HepG2 (cell line): Measurements from ENCODE around the gene FHIT. TPM values are rescaled to one million over a fixed set of nuclear protein-coding genes. Genes with fewer than 3 reads are reported as not detected.

Experiments used
- ATAC-seq: fragments of 200-7000 bp; cut with Tn5 transposase; 3 replicates; pipeline ENCODE4 v1.9.1; 2020; ENCODE audit warnings: mild to moderate bottlenecking, moderate library complexity
- BruUV-seq: library from RNA; stranded (reverse); fragments of 400-500 nt; replicated peaks from 2 replicates; lab custom pipeline; 2021; lab: Mats Ljungman, UMichigan
- CTCF ChIA-PET: fragments of 300-600 bp; formaldehyde crosslinking; extraction: SDS; loops from one replicate; lab custom pipeline; 2021; ENCODE audit warnings: low total read pairs, inconsistent platforms, low intra/inter-chr PET ratio; lab: Yijun Ruan, JAX
- POLR2A ChIA-PET: fragments of 350-600 bp; sonication (Branson Sonifier 250); formaldehyde crosslinking; loops from one replicate; lab custom pipeline; 2020; ENCODE audit warnings: antibody characterized with exemption, inconsistent platforms; lab: Yijun Ruan, JAX
- DNase-seq: peaks from one replicate; pipeline ENCODE4 v3.0.0-alpha.2; 2015; ENCODE audit warnings: low spot score
- FAIRE-seq: peaks from 3 replicates; lab custom pipeline; 2011; peaks lifted over from hg19 to GRCh38; lab: Jason Lieb, UNC
- H2AFZ ChIP-seq: one replicate; pipeline ENCODE4 v1.6.1; 2011; ENCODE audit warnings: low read length, inconsistent platforms
- H3K27ac ChIP-seq: fragments of 300-600 bp; 3 replicates; pipeline ENCODE4 v1.8.0; 2011; ENCODE audit warnings: mixed run types, mild to moderate bottlenecking, mixed read lengths, low read length, inconsistent platforms; ENCODE audit not compliant: insufficient read depth; ENCODE audit errors: extremely low read length
- H3K27me3 ChIP-seq, 2 experiments: fragments of 200-600 bp in 1 of 2; 2 replicates in 1 of 2; 3 replicates in 1 of 2; pipeline versions ENCODE4 v1.6.0 to v1.8.0; 2011; ENCODE audit warnings: low read length in 2 of 2, mild to moderate bottlenecking in 2 of 2, moderate library complexity in 2 of 2, inconsistent platforms in 1 of 2; ENCODE audit not compliant: insufficient read depth in 2 of 2, control insufficient read depth in 1 of 2
- H3K36me3 ChIP-seq, 2 experiments: fragments of 200-600 bp in 1 of 2; replicated peaks in 1 of 2; 2 replicates in 1 of 2; 3 replicates in 1 of 2; pipeline versions ENCODE4 v1.5.1 to v1.8.0; 2011; ENCODE audit warnings: low read length in 2 of 2, inconsistent platforms in 1 of 2; ENCODE audit not compliant: insufficient read depth in 2 of 2, control insufficient read depth in 1 of 2
- H3K4me1 ChIP-seq: 2 replicates; pipeline ENCODE4 v1.5.1; 2012; ENCODE audit warnings: low read length, inconsistent platforms; ENCODE audit not compliant: insufficient read depth
- H3K4me2 ChIP-seq: 2 replicates; pipeline ENCODE4 v1.6.0; 2011; ENCODE audit warnings: low read depth, low read length, inconsistent platforms
- H3K4me3 ChIP-seq, 3 experiments: fragments of 200-600 bp in 1 of 3; sonication (generic), shearing (Covaris generic) in 1 of 3; replicated peaks in 1 of 3; 2 replicates each; pipeline ENCODE4 v1.5.1; 2011 to 2016; ENCODE audit warnings: low read length in 3 of 3, inconsistent platforms in 2 of 3, low read depth in 2 of 3, mild to moderate bottlenecking in 2 of 3, control low read depth in 1 of 3, mixed read lengths in 1 of 3; ENCODE audit not compliant: insufficient read depth in 1 of 3
- H3K79me2 ChIP-seq: one replicate; pipeline ENCODE4 v1.6.1; 2011; ENCODE audit warnings: low read length, inconsistent platforms; ENCODE audit not compliant: insufficient read depth
- H3K9ac ChIP-seq: 2 replicates; pipeline ENCODE4 v1.6.0; 2011; ENCODE audit warnings: mild to moderate bottlenecking, low read depth, low read length, inconsistent platforms; ENCODE audit not compliant: insufficient read depth
- H3K9me3 ChIP-seq: 2 replicates; pipeline ENCODE4 v1.5.1; 2012; ENCODE audit warnings: mild to moderate bottlenecking, low read length
- H4K20me1 ChIP-seq: 2 replicates; pipeline ENCODE4 v1.6.0; 2011; ENCODE audit warnings: inconsistent platforms, mild to moderate bottlenecking, low read length, moderate library complexity; ENCODE audit not compliant: insufficient read depth
- CERS6 ChIP-seq: sonication (generic); formaldehyde crosslinking; IDR thresholded peaks from 2 replicates; pipeline ENCODE4 v1.5.0; 2020; ENCODE audit warnings: missing genetic modification reagents
- GLI4 ChIP-seq: sonication (generic); formaldehyde crosslinking; IDR thresholded peaks from 2 replicates; pipeline ENCODE4 v1.5.1; 2020; ENCODE audit warnings: missing genetic modification reagents, mild to moderate bottlenecking, moderate library complexity, borderline replicate concordance
- GZF1 ChIP-seq: sonication (generic); formaldehyde crosslinking; IDR thresholded peaks from 2 replicates; pipeline ENCODE4 v1.5.1; 2020; ENCODE audit warnings: mild to moderate bottlenecking, missing genetic modification reagents
- HINFP ChIP-seq: sonication (generic); formaldehyde crosslinking; IDR thresholded peaks from 2 replicates; pipeline ENCODE4 v1.4.0; 2020; ENCODE audit warnings: low read depth, mild to moderate bottlenecking, missing genetic modification reagents
- IRF1 ChIP-seq: sonication (generic); formaldehyde crosslinking; IDR thresholded peaks from 2 replicates; pipeline ENCODE4 v1.4.0; 2020; ENCODE audit warnings: low read depth, mild to moderate bottlenecking, missing genetic modification reagents
- KDM2A ChIP-seq: sonication (generic); formaldehyde crosslinking; IDR thresholded peaks from 2 replicates; pipeline ENCODE4 v1.4.0; 2020; ENCODE audit warnings: low read depth, missing genetic modification reagents, borderline replicate concordance
- PHF21A ChIP-seq: sonication (generic); formaldehyde crosslinking; IDR thresholded peaks from 2 replicates; pipeline ENCODE4 v1.5.0; 2020; ENCODE audit warnings: mild to moderate bottlenecking, missing genetic modification reagents
- PHF5A ChIP-seq: IDR thresholded peaks from one replicate; pipeline ENCODE4 v1.6.1; 2018; ENCODE audit warnings: low read depth, missing genetic modification reagents; ENCODE audit not compliant: unreplicated experiment
- REST ChIP-seq, 2 experiments: IDR thresholded peaks; 2 replicates each; pipeline ENCODE4 v1.6.1; 2011 to 2012; ENCODE audit warnings: low read length in 2 of 2, borderline replicate concordance in 1 of 2, low read depth in 1 of 2, mild to moderate bottlenecking in 1 of 2, moderate library complexity in 1 of 2
- ZBTB39 ChIP-seq: sonication (generic); formaldehyde crosslinking; IDR thresholded peaks from 2 replicates; pipeline ENCODE4 v1.5.0; 2020; ENCODE audit warnings: missing genetic modification reagents
- ZFP36L1 ChIP-seq: sonication (generic); formaldehyde crosslinking; IDR thresholded peaks from 2 replicates; pipeline ENCODE4 v1.8.0; 2022; ENCODE audit warnings: mild to moderate bottlenecking, missing genetic modification reagents, moderate library complexity
- ZNF580 ChIP-seq: IDR thresholded peaks from 2 replicates; pipeline ENCODE4 v1.6.1; 2016; ENCODE audit warnings: low read depth, borderline replicate concordance
- ZNF616 ChIP-seq: sonication (generic); formaldehyde crosslinking; IDR thresholded peaks from 2 replicates; pipeline ENCODE4 v1.5.0; 2020; ENCODE audit warnings: low read depth, mild to moderate bottlenecking, missing genetic modification reagents
- WGBS: methylation state at CpG from one replicate; pipeline ENCODE4 v1.1.6; 2017; ENCODE audit warnings: low lambda C conversion rate; 5-methylcytosine and 5-hydroxymethylcytosine counted together
- in situ Hi-C: cut with HindIII; loops from 2 replicates; pipeline ENCODE4 v1.10.0; 2017; ENCODE audit warnings: low pct_unique_long_range_greater_than_20kb; ENCODE audit not compliant: extremely low pct_ligation_motif_present
- intact Hi-C: fragments of 100-400 bp; cut with micrococcal nuclease; formaldehyde crosslinking; loops from one replicate; pipeline ENCODE4 v1.10.0; 2022; ENCODE audit not compliant: unreplicated experiment
- polyA plus RNA-seq, 8 experiments: library from polyadenylated mRNA; depleted of rRNA in 3 of 8; stranded (reverse) in 7 of 8; unstranded in 1 of 8; fragments of >200 nt; fragmentation: Illumina TruSeq in 4 of 8; extraction: Trizol in 4 of 8; gene quantifications; 2 replicates each; pipeline versions ENCODE4 v1.2.1 to v1.2.3, GENCODE V29; 2011 to 2016; ENCODE audit warnings: low read depth in 4 of 8, missing spikeins in 1 of 8, mixed read lengths in 1 of 8; ENCODE audit not compliant: insufficient read depth in 1 of 8
- total RNA-seq, 5 experiments: library from RNA; depleted of rRNA; stranded (reverse); fragments of >200 nt; fragmentation: Illumina TruSeq; extraction: Trizol; gene quantifications; 2 replicates each; pipeline ENCODE4 v1.2.3, GENCODE V29; 2016; ENCODE audit warnings: low read depth in 1 of 5

The FHIT gene
- total and polyA plus RNA-seq, 2 of the 13 experiments (the other 11 are each of a cell fraction or from before 2014, with no cell fraction given): 4.0 to 4.6 TPM

GRCh38 chr3:59730591-59730990, 1520.7 kb downstream of the FHIT start:
- ChIA-PET POLR2A (no interaction called here), CTCF (no interaction called here)
- no peak overlapping the region for H3K27ac ChIP-seq
- intact Hi-C loops: no loop called here
- BruUV-seq: no TSS peak
- H3K36me3 ChIP-seq: no peaks in the 10 kb centered on the region
- no peaks in the 10 kb centered on the region for H3K9me3 ChIP-seq
- no peaks in the 10 kb centered on the region for H3K4me1 ChIP-seq
- H2AFZ ChIP-seq: no peak overlapping the region
- no peak overlapping the region for H3K9ac ChIP-seq
- no peaks in the 10 kb centered on the region for H4K20me1 ChIP-seq
- H3K4me2 ChIP-seq: no peak overlapping the region
- TF ChIP-seq REST (IDR thresholded peaks at IDR 0.05; ENCODE audit: borderline replicate concordance in 1 of 2, low read depth in 1 of 2, low read length in 2 of 2) (no peak), GLI4 (CRISPR knock-in tag) (no peak), PHF21A (CRISPR knock-in tag) (no peak), CERS6 (CRISPR knock-in tag) (no peak), PHF5A (CRISPR knock-in tag) (no peak), KDM2A (CRISPR knock-in tag) (no peak), ZFP36L1 (CRISPR knock-in tag) (no peak), ZNF580 (CRISPR knock-in tag) (no peak), IRF1 (CRISPR knock-in tag) (no peak), GZF1 (CRISPR knock-in tag) (no peak), HINFP (no peak), ZNF616 (CRISPR knock-in tag) (no peak), ZBTB39 (CRISPR knock-in tag) (no peak)
- ATAC-seq (no peak), FAIRE-seq (no peak), DNase-seq (no peak)
- no peaks in the 10 kb centered on the region for H3K27me3 ChIP-seq
- WGBS: 20% methylated on average over 4 of the region's 4 CpGs
- no peaks in the 10 kb centered on the region for H3K79me2 ChIP-seq
- in situ Hi-C loops: no loop called here
- H3K4me3 ChIP-seq: no peak overlapping the region
